ENCODE data around the gene NFE2L1.
"Not testable (repeated sequence)": the region's sequence is repeated elsewhere in the genome, so short reads cannot be mapped to it uniquely, and the experiment has no call there.

NFE2L1 gene

DNA sequence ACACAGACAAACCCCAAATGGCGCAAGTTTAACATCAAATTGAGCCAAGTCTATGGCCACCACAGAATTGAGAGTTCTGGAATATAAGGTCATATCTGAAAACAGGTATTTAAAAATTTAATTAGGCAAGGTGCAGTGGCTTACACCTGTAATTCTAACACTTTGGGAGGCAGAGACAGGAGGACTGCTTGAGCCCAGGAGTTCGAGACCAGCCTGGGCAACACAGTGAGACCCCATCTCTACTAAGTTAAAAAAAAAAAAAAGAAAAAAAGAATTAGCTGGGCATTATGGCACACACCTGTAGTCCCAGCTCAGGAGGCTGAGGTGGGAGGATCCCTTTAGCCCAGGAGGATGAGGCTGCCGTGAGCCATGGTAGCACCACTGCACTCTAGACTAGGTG lies 19.1 kb downstream of the NFE2L1 start:
- Histone ChIP-seq H3K27ac (ENCODE audit: low read depth, low read length) (no peak overlapping the region), H3K4me2 (ENCODE audit: low read length) (no peak overlapping the region), H3K23ac (ENCODE audit: low read length) (no peak overlapping the region), H2AFZ (ENCODE audit: insufficient read depth, low read length, poor library complexity) (no peak overlapping the region), H3K4ac (ENCODE audit: low read depth, low read length) (no peak overlapping the region), H2BK120ac (ENCODE audit: insufficient read depth, low read length, poor library complexity) (no peak overlapping the region), H2BK12ac (ENCODE audit: low read length) (no peak overlapping the region), H3K9me3 (ENCODE audit: insufficient read depth, low read depth, low read length) (no peaks in the 10 kb centered on the region), H3K4me3 (ENCODE audit: low read depth, low read length) (no peak overlapping the region), H3K4me1 (ENCODE audit: control insufficient read depth in 1 of 2, insufficient read depth in 2 of 2, low read length in 2 of 2) (no peaks in the 10 kb centered on the region), H3K79me1 (ENCODE audit: low read length) (no peaks in the 10 kb centered on the region), H3K36me3 (ENCODE audit: control insufficient read depth in 1 of 2, insufficient read depth in 2 of 2, low read length in 2 of 2) (peaks cover 22 to 38% of the 10 kb centered on the region in 2 experiments), H4K12ac (ENCODE audit: low read depth, low read length) (no peak overlapping the region), H4K8ac (ENCODE audit: low read depth, low read length) (no peak overlapping the region), H4K91ac (ENCODE audit: low read depth, low read length) (no peak overlapping the region), H3K18ac (ENCODE audit: low read length) (no peak overlapping the region), H3K27me3 (ENCODE audit: insufficient read depth, low read length) (no peaks in the 10 kb centered on the region), H3K9ac (ENCODE audit: low read length) (no peak overlapping the region), H3K14ac (ENCODE audit: low read length) (no peak overlapping the region), H2BK5ac (ENCODE audit: low read depth, low read length, poor library complexity) (no peak overlapping the region), H3K79me2 (ENCODE audit: control insufficient read depth, insufficient read depth, low read length, poor library complexity) (no peaks in the 10 kb centered on the region), H2AK5ac (ENCODE audit: low read length) (no peak overlapping the region)
- no peak for DNase-seq
- no CpG with 5 or more reads among the region's 3 CpGs for WGBS (ENCODE audit: extremely low coverage, insufficient coverage, insufficient read length)

DNA sequence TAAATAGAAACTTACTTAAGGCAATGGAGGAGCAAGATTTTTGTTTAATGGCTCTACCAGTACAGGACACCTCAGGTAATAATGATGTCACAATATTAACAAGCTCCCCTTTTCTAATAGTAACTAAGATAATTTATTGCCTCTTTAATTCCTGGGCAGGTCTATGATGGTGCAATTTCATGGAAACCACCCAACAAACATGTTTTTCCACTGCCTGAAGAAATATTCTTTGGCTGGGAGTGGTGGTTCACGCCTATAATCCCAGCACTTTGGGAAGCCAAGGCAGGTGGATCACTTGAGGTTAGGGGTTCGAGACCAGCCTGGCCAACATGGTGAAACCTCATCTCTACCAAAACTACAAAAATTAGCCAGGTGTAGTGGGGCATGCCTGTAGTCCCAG lies 19.6 kb downstream of the NFE2L1 start:
- H2AK5ac ChIP-seq (ENCODE audit: low read length); H3K4me3 ChIP-seq (ENCODE audit: low read depth, low read length); H3K9ac ChIP-seq (ENCODE audit: low read length); H2BK120ac ChIP-seq (ENCODE audit: insufficient read depth, low read length, poor library complexity); H3K4me2 ChIP-seq (ENCODE audit: low read length); H2AFZ ChIP-seq (ENCODE audit: insufficient read depth, low read length, poor library complexity); H3K18ac ChIP-seq (ENCODE audit: low read length); H3K4me1 ChIP-seq (ENCODE audit: control insufficient read depth in 1 of 2, insufficient read depth in 2 of 2, low read length in 2 of 2); H3K14ac ChIP-seq (ENCODE audit: low read length); H2BK12ac ChIP-seq (ENCODE audit: low read length); H2BK5ac ChIP-seq (ENCODE audit: low read depth, low read length, poor library complexity); H4K8ac ChIP-seq (ENCODE audit: low read depth, low read length); H3K23ac ChIP-seq (ENCODE audit: low read length); H4K12ac ChIP-seq (ENCODE audit: low read depth, low read length); H3K4ac ChIP-seq (ENCODE audit: low read depth, low read length); H3K79me1 ChIP-seq (ENCODE audit: low read length); H4K91ac ChIP-seq (ENCODE audit: low read depth, low read length); H3K9me3 ChIP-seq (ENCODE audit: insufficient read depth, low read depth, low read length); H3K27ac ChIP-seq (ENCODE audit: low read depth, low read length); H3K27me3 ChIP-seq (ENCODE audit: insufficient read depth, low read length); H3K79me2 ChIP-seq (ENCODE audit: control insufficient read depth, insufficient read depth, low read length, poor library complexity): not testable (repeated sequence)
- no CpG with 5 or more reads among the region's 2 CpGs for WGBS (ENCODE audit: extremely low coverage, insufficient coverage, insufficient read length)
- DNase-seq, result peak in 1 of 2 donors; percentile 33
- H3K36me3 ChIP-seq (ENCODE audit: control insufficient read depth in 1 of 2, insufficient read depth in 2 of 2, low read length in 2 of 2), result peaks cover 25 to 38% of the 10 kb centered on the region in 2 experiments

DNA sequence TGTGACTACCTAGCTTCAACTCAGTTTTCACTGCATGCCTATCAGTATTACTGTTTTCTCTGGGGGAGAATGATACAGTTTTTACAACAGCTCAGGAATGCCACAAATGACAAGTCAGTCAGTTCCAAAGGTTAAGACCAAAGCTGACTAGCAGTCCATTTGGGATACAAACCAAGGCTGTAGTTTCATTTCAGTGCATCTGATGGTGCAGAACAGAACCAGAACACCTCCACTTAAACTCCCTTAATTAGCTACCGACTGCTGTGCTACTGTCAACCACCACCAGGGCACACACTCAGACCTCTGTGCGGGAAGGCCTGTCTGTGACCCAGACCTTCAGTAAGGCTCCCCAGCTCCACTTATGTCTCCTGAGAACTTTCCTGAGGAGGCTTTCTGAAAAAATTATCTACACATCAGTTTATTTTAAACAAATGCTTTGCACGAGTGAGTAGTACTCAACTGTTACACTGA lies 20.4 kb downstream of the NFE2L1 start:
- H4K8ac ChIP-seq (ENCODE audit: low read depth, low read length), result no peak overlapping the region
- H2BK120ac ChIP-seq (ENCODE audit: insufficient read depth, low read length, poor library complexity), result no peak overlapping the region
- H3K18ac ChIP-seq (ENCODE audit: low read length), result no peak overlapping the region
- DNase-seq, result peak in 1 of 2 donors; percentile 45
- no peak overlapping the region for H2AFZ ChIP-seq (ENCODE audit: insufficient read depth, low read length, poor library complexity)
- H2BK5ac ChIP-seq (ENCODE audit: low read depth, low read length, poor library complexity), result no peak overlapping the region
- no peak overlapping the region for H3K23ac ChIP-seq (ENCODE audit: low read length)
- H3K9me3 ChIP-seq (ENCODE audit: insufficient read depth, low read depth, low read length), result no peaks in the 10 kb centered on the region
- H3K14ac ChIP-seq (ENCODE audit: low read length), result no peak overlapping the region
- WGBS (ENCODE audit: extremely low coverage, insufficient coverage, insufficient read length), result no CpG with 5 or more reads among the region's 3 CpGs
- H2AK5ac ChIP-seq (ENCODE audit: low read length), result no peak overlapping the region
- H3K4me2 ChIP-seq (ENCODE audit: low read length), result no peak overlapping the region
- no peak overlapping the region for H3K9ac ChIP-seq (ENCODE audit: low read length)
- no peaks in the 10 kb centered on the region for H3K79me2 ChIP-seq (ENCODE audit: control insufficient read depth, insufficient read depth, low read length, poor library complexity)
- no peak overlapping the region for H3K27ac ChIP-seq (ENCODE audit: low read depth, low read length)
- peaks cover 29 to 42% of the 10 kb centered on the region in 2 experiments for H3K36me3 ChIP-seq (ENCODE audit: control insufficient read depth in 1 of 2, insufficient read depth in 2 of 2, low read length in 2 of 2)
- H3K4ac ChIP-seq (ENCODE audit: low read depth, low read length), result no peak overlapping the region
- no peak overlapping the region for H4K12ac ChIP-seq (ENCODE audit: low read depth, low read length)
- H3K4me3 ChIP-seq (ENCODE audit: low read depth, low read length), result no peak overlapping the region
- H3K4me1 ChIP-seq (ENCODE audit: control insufficient read depth in 1 of 2, insufficient read depth in 2 of 2, low read length in 2 of 2), result no peaks in the 10 kb centered on the region
- no peaks in the 10 kb centered on the region for H3K27me3 ChIP-seq (ENCODE audit: insufficient read depth, low read length)
- no peak overlapping the region for H2BK12ac ChIP-seq (ENCODE audit: low read length)
- no peak overlapping the region for H4K91ac ChIP-seq (ENCODE audit: low read depth, low read length)
- no peaks in the 10 kb centered on the region for H3K79me1 ChIP-seq (ENCODE audit: low read length)

DNA sequence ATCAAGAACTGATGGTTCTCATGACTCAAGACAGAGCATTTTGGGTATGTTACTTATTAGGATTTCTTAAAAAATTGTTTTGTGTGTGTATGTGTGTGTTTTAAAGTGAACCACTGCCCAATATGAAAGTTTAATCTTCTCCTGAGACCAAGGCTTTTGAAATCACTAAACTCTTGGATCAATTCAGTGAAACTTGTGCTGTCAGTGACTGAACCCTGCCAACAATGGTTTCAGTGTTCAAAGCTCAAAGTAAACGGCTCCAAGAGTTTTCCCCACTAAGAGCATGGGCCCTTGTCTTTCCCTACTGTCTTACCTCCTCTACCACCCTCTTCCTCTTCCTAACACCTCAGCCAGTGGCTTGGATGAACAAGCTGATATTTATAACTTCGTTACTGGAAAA lies 22.0 kb downstream of the NFE2L1 start:
- H4K8ac ChIP-seq (ENCODE audit: low read depth, low read length), result no peak overlapping the region
- no peak overlapping the region for H3K27ac ChIP-seq (ENCODE audit: low read depth, low read length)
- no peak overlapping the region for H3K9ac ChIP-seq (ENCODE audit: low read length)
- DNase-seq, result no peak
- WGBS (ENCODE audit: extremely low coverage, insufficient coverage, insufficient read length), result no CpG with 5 or more reads among the region's 2 CpGs
- no peak overlapping the region for H2BK12ac ChIP-seq (ENCODE audit: low read length)
- peaks cover 34 to 42% of the 10 kb centered on the region in 2 experiments for H3K36me3 ChIP-seq (ENCODE audit: control insufficient read depth in 1 of 2, insufficient read depth in 2 of 2, low read length in 2 of 2)
- no peak overlapping the region for H4K12ac ChIP-seq (ENCODE audit: low read depth, low read length)
- H3K27me3 ChIP-seq (ENCODE audit: insufficient read depth, low read length), result no peaks in the 10 kb centered on the region
- H3K18ac ChIP-seq (ENCODE audit: low read length), result no peak overlapping the region
- no peak overlapping the region for H3K4ac ChIP-seq (ENCODE audit: low read depth, low read length)
- no peaks in the 10 kb centered on the region for H3K79me2 ChIP-seq (ENCODE audit: control insufficient read depth, insufficient read depth, low read length, poor library complexity)
- no peak overlapping the region for H2AK5ac ChIP-seq (ENCODE audit: low read length)
- H3K9me3 ChIP-seq (ENCODE audit: insufficient read depth, low read depth, low read length), result no peaks in the 10 kb centered on the region
- no peak overlapping the region for H3K4me2 ChIP-seq (ENCODE audit: low read length)
- H3K4me3 ChIP-seq (ENCODE audit: low read depth, low read length), result no peak overlapping the region
- H4K91ac ChIP-seq (ENCODE audit: low read depth, low read length), result no peak overlapping the region
- H3K4me1 ChIP-seq (ENCODE audit: control insufficient read depth in 1 of 2, insufficient read depth in 2 of 2, low read length in 2 of 2), result no peaks in the 10 kb centered on the region
- H3K79me1 ChIP-seq (ENCODE audit: low read length), result no peaks in the 10 kb centered on the region
- H3K23ac ChIP-seq (ENCODE audit: low read length), result no peak overlapping the region
- no peak overlapping the region for H2BK120ac ChIP-seq (ENCODE audit: insufficient read depth, low read length, poor library complexity)
- H2BK5ac ChIP-seq (ENCODE audit: low read depth, low read length, poor library complexity), result no peak overlapping the region
- H2AFZ ChIP-seq (ENCODE audit: insufficient read depth, low read length, poor library complexity), result no peak overlapping the region
- H3K14ac ChIP-seq (ENCODE audit: low read length), result no peak overlapping the region
